T-helper 2 cell treated with Interferon-gamma antibody and Interleukin-4, amounts not matched to agents 100 ng/mL and 5 ng/mL, for 36 hours (primary cell): ENCODE measurements around the gene CYLD. TPM values are rescaled to one million over a fixed set of nuclear protein-coding genes. Genes with fewer than 3 reads are reported as not detected.

Experiments
- intact Hi-C: fragments of 100-400 bp; cut with micrococcal nuclease; formaldehyde crosslinking; loops from one replicate; pipeline ENCODE4 v1.15.1; 2023
- total RNA-seq: library from RNA; stranded (reverse); gene quantifications from 2 replicates; pipeline ENCODE4 v1.2.3, GENCODE V29; 2022

The CYLD gene
- total RNA-seq, 1 donor from 2014 or later, result 268 TPM

DNA sequence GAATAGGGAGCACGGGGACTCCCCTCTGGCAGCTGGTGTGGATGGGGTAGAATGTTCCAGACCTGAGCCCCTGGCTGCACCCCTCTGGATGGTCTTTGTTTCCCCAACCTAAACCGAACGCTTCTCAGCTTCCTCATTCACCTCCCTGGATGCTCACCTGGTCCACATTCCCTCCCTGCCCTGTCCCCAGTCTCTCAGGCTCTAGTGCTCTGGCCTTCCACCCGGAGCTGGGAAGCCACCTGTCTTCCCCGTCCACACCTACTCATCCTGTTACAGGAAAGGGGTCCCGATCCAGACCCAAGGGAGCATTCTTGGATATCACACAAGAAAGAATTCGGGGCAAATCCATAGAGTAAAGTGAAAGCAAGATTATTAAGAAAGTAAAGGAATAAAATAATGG, 73.5 kb downstream of the CYLD start:
- intact Hi-C loops, result no loop called here

DNA sequence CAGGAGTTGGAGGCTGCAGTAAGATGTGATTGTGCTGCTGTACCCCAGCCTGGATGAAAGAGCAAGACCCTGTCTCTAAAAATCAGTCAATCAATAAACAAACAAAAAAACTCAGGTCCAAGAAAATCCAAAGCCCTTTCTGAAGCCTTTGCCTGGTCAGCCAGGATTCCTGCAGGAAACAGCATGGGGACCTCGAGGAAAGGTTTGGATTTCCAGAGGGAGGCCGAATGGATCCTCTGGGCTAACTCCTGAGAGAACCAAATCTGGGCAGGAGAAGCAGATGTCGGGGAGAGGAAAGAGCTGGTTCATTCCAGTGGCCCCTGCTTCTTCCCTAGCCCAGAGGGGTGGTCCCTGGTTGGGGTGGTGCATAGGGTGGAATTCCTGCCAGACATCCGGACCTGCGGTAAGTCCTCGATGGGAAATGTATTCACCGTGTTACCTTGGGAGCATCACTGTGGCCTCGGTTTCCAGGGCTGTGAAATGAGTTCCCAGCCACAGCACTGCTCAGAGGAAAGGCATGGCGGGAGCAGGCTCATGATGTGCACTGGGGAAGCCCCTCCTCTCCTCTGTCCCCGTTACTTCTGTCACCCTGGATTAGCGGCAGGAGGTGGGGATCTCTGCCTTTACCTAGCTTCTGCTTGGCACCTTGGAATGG, 75.1 kb downstream of the CYLD start:
- intact Hi-C loops, result no loop called here

DNA sequence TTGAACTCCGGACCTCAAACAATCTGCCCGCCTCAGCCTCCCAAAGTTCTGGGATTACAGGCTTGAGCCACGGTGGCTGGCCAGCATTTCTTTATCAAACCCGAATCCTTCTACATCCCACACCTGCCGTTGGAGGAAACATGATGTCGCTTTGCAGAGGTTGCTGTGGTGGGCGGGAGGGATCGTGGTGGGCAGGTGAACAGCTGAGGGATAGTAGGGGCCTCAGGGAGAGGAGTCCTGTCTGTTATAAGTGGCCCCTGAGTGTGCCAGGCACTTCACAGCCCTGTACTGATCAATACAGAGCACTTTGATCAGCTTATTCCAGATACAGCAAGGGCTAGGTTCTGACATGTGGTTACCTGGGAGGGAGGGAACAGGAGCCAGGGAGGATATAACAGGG, 76.5 kb downstream of the CYLD start:
- intact Hi-C loops, result no loop called here

DNA sequence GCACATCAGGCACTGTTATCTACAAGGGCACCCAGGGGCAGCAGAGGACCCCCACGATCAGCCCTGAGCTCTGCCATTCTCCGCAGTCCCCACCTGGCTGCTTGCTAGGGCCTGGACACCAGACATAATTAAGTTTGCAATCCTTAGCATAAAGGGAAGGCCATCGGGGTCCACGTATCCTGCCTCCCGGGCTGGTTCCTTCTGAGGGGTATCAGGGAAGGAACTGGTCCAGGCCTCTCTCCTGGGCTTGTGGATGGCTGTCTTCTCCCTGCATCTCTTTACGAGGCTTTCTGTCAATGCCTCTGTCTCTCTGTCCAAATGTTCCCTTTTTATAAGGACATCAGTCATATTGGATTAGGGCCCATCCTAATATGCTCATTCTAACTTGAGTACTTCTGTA, 77.8 kb downstream of the CYLD start:
- intact Hi-C loops, result no loop called here

DNA sequence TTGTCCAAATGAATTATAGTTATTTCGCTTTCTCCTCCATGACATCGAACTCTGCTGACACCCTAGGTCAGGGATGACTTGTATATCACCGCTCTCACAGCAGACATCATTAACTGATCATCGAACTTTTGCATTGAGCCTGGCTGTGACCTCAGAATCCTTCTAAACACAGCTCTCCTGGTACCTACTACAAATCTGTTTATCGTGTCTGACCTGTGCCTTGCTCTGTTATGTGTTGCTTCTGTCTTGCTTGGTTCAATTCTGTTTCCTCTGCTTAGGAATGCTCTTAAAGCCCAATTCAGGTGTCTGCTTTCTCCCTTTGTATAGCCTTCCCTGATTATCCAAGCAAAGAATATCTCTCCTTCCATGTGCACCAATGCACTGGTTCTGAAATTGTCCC, 78.3 kb downstream of the CYLD start:
- intact Hi-C loops, result no loop called here

DNA sequence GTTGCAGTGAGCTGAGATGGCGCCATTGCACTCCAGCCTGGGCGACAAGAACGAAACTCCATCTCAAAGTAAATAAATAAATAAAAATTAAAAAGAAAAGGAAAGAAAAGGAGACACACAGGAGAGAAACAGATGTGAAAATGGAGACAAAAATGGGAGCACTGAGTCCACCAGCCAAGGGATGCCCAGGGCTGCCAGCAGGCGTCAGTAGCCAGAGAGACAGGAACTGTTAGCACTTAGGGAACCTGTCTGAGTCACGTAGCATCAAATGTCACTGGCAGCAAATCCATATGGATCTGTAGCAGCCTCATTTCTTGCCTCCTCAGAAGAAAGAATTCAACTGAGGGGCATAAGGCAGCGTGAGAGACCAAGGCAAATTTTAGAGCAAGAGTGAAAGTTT, 79.7 kb downstream of the CYLD start:
- intact Hi-C loops, result no loop called here

DNA sequence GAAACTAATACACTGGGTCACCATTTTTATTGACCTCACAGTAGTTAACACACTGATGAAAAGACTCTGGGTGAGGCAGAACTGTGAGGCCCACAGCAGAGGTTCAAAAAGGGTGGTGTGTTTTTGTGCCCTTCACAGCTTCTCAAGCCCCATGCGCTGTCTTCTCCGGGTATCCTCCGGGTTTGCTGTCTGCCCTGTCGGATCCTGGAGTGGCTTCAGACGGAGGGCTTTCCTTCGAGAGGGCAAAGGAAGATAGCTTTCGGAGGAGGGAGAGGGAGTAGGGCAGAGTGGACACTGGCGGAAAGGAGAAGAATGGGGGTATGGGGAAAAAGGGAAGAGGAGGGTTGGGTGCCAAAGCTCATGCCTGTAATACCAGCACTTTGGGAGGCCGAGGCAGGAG, 80.8 kb downstream of the CYLD start:
- intact Hi-C loops, result no loop called here

DNA sequence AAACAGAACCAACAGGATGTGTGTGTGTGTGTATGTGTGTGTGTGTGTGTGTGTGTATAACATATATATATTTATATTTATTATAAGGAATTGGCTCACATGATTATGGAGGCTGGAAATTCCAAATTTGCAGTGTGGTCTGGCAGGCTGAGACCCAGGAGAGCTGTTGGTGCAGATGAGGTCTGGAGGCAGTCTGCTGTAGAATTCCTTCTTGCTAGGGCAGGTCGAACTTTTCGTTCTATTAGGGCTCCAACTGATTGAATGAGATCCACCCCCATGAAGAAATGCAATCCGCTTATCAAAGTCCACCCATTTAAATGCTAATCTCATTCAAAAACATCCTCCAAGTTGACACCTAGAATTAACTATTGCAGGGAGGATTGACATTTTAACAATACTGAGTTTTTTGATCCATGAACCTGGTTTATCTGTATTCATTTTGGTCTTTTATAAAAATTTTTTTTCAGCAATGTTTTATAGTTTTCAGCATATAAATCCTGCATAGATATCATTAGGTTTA, 85.0 kb downstream of the CYLD start:
- intact Hi-C loops, result no loop called here

DNA sequence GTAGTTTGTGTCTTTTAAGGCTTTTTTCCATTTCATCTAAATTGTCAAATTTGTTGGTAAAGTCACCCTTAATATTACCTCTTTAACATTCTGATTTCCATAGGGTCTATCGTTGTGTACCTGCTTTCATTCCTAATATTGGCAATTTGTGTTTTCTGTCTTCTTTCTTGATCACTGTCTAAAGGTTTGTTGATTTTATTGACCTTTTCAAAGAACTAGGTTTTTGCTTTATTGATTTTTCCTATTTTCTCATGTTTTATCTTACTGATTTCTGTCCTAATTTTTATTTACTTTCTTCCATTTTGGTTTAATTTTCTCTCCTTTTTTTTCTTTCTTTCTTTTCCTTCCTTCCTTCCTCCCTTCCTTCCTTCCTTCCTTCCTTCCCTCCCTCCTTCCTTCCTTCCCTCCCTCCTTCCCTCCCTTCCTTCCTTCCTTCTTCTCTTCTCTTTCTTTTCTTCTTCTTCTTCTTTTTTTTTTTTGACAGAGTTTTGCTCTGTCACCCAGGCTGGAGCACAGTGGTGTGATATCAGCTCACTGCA, 86.3 kb downstream of the CYLD start:
- intact Hi-C loops, result no loop called here

DNA sequence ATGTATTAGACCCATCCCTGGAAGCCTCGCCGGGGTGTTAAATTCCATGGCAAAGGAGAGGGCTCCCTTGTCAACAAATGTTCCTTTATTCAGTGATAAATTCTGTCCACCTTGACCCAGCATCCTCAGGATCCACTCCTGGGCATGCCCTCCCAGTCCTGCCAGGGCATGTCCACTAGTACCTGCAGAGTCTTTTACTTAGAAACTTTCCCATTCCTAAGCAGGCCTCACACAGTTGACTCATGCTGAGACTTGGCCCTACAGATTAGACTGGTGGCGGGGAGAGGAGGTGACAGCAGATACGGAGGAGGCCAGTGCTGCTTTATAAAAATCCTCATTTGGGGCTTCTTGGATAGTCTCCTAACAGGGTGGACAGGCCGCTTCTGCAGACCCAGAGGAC, 88.8 kb downstream of the CYLD start:
- intact Hi-C loops, result no loop called here

DNA sequence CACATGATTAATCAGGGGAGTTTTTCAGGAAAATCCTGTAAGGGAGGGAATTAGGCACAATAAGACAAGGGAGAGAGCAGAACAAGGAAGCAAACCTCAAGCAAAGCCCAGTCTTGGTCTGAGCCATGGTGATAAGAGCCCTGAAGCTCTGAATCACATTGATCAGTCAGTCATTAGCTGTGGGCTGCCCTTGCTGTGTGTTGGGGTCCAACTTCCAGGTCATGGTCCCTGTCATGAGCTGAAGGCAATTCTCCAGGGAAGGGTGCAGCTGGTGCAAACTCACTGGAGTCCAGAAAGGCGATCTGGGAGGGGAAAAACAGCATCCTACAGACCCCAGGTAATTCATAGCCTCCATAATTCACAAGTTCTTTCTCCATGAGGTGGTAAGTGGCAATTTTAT, 89.9 kb downstream of the CYLD start:
- intact Hi-C loops, result no loop called here

DNA sequence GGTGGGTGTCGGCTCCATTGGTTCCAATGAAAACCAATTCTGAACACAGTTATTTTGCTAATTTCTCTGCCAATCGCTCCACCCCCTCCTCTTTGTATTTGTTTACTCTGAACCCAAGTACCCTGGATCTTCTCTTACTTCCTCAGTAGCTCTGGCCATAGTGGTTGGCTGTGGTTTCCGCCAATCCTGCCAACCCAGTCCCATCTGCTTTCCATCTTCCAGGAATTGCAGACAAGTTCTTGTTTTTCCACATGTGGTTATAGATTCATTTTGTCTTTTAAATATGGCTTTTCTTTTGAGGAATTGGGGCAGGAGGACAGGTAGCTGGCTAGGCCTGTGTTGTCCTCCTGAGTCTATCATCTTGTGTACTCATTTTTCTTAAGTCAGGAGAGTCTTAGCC, 92.0 kb downstream of the CYLD start:
- intact Hi-C loops, result no loop called here

DNA sequence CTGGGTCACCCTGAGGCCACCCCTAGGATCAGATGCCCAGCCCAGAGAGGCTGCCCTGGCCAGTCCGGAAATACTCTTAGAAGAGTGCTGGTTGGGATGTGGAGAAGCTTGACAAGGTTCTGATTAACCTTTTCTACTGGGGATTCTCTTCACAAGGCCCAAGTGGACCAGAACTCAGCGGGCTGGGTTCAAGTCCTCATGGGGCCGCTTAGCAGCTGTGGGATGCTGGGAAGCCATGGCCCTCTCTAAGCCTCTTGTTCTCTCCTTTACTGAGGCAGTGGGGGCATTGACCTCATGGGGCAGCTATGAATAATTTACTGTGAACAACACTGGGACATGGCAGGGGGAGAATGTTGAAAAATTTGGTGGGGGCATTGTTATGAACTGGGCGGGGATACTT, 92.8 kb downstream of the CYLD start:
- intact Hi-C loops, result no loop called here

DNA sequence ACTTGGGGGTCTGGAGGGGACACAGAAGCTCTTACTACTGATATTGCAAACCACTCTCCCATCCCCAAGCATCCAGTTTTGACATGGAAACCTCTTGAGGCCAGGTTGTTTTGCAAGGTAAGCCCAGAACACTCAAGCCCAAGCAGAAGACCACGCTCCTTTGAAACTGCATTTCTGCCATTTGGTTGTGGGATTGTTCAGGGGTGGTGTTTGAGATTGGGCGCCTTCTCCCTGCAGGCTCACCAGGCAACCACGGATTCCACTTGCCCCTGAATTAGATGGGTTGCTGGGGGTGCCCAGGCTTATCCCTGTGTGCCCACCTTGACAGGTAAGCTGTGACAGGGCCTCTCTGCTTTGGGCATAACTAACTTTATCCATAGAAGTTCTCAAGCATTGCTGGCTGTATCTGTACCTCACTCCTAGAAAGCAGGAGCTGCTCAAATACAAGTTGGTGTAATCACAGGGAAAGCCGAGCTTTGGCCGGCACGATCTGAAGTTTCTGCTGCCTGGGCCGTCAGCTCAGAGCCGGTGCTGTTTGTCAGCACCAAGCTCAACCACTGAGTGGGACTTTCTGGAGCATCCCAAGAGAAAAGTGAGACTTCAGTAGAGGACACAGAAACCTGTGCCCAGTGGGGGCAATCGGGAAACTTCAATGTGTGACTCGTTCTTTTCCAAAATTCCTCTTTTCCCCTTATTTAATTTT, 93.6 kb downstream of the CYLD start:
- intact Hi-C loops, result no loop called here

DNA sequence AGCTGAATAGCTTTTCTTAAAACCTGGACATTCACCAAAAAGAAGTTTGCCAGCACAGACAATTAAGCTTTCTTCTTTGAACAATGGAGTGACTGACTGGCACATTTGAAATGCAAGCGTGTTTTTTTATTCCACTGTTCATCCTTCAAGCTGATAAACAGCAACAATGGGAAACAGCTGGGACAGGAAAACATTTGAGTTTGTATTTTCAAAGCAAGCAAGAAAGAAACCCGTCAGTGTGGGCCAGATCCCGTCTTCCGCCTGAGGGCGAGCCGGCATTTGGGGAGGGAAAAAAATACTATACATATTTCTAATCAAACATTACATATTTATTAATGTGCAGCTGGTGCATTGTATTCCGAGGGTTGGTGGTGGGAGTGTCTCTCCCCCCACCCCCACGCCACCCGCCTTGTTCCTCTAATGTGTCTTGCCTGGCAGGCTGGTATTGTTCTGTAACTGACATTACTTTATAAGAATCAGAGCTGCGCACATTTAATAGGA, 94.3 kb downstream of the CYLD start:
- intact Hi-C loops, result no loop called here

DNA sequence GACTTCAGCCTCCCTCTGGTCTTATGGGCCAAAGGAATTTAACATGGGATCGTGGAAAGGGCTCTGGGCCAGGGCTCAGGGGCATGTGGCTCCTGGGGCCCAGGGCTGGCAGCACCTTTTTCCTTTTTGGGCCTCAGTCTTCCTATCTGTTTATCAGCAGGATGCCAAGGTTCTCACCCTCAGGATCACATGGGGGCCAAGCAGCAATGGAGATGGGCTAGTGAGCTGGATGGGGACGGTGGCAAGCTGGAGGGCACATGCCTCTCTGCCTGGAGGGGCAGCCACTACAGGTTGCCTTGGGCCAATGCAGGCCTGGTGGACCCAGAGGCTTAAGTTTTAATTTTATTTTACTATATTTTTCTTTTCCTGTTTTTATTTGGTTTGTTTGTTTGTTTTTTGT, 95.4 kb downstream of the CYLD start:
- intact Hi-C loops, result no loop called here

DNA sequence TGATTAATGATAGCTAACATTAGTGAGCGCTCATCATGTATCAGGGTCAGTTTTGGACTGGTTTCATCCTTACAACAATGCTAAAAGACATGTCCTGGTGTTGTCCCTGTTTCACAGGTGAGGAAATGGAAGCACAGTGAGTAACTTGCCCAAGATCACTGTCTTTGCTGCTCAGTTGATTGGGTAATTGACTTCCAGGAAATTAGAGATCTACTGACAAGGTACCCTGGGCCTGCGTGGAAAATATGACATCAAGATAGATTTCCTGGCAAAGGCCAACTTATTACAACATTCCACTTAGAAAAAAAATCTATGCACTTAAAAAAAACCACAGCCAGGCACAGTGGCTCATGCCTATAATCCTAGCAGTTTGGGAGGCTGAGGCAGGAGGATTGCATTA, 96.3 kb downstream of the CYLD start:
- intact Hi-C loops, result no loop called here

DNA sequence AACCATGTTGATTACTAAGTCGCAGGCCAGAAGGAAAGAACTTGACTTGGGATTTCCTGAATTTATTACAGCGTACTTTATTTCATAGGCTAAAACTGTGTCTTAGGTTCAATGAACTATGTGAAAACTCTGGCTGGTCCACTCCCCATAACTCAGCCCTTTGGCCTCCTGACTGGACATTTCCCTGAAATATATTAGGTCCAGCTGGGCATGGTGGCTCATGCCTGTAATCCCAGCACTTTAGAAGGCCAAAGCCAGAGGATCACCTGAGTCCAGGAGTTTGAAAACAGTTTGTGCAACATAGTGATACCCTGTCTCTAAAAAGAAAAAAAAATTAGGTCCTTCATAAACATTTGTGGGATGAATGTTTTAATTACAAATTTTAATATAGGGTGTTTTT, 97.0 kb downstream of the CYLD start:
- intact Hi-C loops, result no loop called here

DNA sequence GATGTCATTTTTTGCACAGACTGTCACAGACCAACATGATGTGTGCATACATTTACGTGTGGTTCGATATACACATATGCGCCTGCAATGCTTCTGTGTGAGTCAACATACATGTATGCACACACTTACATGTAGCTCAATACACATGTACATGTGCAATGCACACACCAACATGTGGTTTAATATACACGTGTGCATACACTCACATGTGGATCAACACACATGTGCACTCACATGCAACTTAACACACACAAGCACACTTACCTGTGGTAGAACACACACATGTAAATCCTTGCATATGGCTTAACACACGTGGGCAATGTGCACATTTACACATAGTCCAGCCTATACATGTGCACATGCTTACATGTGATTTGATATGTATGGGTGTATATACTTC, 97.5 kb downstream of the CYLD start:
- intact Hi-C loops, result no loop called here

DNA sequence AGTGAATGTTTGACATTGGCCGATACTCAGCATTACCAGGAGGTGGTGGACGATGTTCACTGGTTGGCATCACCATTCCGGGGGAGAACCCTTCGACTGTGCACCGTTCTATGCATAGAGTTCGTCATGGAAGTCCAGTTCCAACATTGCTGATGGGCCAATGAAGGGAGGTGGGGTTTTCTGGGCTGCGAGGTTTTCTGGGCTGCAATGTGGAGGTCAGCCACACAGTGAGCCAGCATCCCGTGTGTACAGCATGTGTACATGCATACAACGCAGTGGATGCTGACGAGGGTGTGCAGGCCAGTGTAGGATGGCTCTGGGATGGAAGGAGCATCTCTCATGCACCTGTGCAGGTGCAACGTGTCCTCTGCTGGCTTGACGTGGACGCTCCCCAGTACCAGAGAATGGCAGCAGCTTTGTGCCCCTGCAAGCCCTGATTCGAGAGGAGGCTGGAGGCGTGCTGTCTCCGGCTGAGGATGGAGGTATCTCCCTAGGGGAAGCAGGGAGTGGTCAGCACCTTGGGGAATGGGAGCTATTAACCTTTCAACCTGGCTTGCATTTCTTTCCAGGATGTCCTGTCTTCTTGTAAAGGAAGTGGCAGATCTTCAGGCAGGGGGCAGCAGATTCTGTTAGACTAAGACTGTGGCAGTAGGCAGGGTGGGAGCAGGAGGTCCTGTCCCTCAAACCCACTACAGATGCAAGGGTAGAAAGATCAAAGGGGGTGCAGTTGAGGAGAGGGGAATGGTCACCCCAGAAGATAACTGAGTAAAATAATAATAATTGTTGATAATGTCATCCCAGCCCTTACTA, 98.2 kb downstream of the CYLD start:
- intact Hi-C loops, result no loop called here

DNA sequence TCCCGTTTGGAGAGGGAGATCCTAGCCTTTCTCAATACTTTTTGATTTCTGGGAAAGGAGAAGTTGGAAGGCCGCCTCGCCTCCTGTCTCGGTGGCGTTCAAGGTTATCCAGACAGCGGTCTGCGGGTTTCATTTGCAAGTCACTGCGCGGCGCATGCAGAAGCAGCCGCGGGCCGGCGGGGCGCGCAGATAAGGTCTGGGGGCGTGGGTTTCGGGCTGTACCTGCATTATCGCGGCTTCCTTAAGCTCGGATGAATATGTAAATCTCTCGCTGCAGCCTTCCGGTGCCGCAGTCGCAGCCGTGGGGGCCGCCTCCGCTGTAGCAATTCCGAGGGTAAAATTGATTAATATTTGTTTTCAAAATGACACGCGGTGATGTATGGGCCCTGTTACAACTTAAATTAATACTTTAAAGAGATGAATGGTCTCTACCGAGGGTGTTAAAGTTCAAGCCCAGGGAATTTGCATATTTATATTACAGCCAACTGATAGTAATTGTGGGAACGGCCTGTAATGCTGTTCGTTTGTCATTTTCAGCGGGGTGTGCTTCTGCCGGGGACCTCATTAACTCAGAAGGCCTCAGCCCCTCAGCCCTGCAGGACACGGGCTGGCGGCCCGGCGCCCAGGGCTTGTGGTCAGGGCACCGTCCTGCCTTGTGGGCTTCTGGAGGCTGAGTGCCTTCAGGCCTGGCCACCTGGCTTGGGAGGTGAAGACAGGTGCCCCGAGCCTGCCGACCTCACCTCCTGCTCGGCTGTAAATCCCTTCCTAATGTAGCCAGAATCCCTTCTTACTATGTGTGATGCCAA, 99.4 kb downstream of the CYLD start:
- intact Hi-C loops, result no loop called here
